ENCODE measurements around the gene YARS2. TPM values are rescaled to one million over a fixed set of nuclear protein-coding genes. Genes with fewer than 3 reads are reported as not detected.
"Not testable (repeated sequence)": the region's sequence is repeated elsewhere in the genome, so short reads cannot be mapped to it uniquely, and the experiment has no call there.

Gene YARS2
- total and polyA plus RNA-seq, 7 donors: 11.0 to 20.3 (median 16.8) TPM

GRCh38 chr12:32734952-32735351 is 20.7 kb downstream of the YARS2 start:
- Histone ChIP-seq H3K9me3 (no peaks in the 10 kb centered on the region), H3K4me1 (no peaks in the 10 kb centered on the region), H3K27ac (no peak overlapping the region), H3K36me3 (ENCODE audit: insufficient read depth in 1 of 2, low read depth in 1 of 2) (peaks cover 8 to 100% of the 10 kb centered on the region in 2 donors), H3K27me3 (ENCODE audit: insufficient read depth in 3 of 3, low read length in 2 of 3) (no peaks in the 10 kb centered on the region), H3K4me3 (no peak overlapping the region)
- ATAC-seq (no peak), DNase-seq (no peak)
- intact Hi-C loops (cut with DNase I): no loop called here
- TF ChIP-seq CTCF (IDR thresholded peaks at IDR 0.05): no peak
- WGBS, 3 donors: 94 to 98% (median 98%) methylated on average over 1 of the region's 1 CpG

- H3K4me1 ChIP-seq: no peaks in the 10 kb centered on the region
- ATAC-seq (no peak), DNase-seq (no peak)
- intact Hi-C loops (cut with DNase I): no loop called here
- peaks cover 7 to 93% of the 10 kb centered on the region in 2 donors for H3K36me3 ChIP-seq (ENCODE audit: insufficient read depth in 1 of 2, low read depth in 1 of 2)
- 89 to 97% (median 90%) methylated on average over 3 of the region's 3 CpGs for WGBS, 3 donors
- no peak for TF ChIP-seq CTCF (IDR thresholded peaks at IDR 0.05)
- no peak overlapping the region for H3K27ac ChIP-seq
- no peaks in the 10 kb centered on the region for H3K9me3 ChIP-seq
- H3K27me3 ChIP-seq (ENCODE audit: insufficient read depth in 3 of 3, low read length in 2 of 3): no peaks in the 10 kb centered on the region
- H3K4me3 ChIP-seq: no peak overlapping the region
Measured at GRCh38 chr12:32727237-32727636, 28.5 kb downstream of the YARS2 start.

GRCh38 chr12:32726286-32726685 is 29.4 kb downstream of the YARS2 start:
- H3K27ac ChIP-seq: no peak overlapping the region
- H3K27me3 ChIP-seq (ENCODE audit: insufficient read depth in 3 of 3, low read length in 2 of 3): no peaks in the 10 kb centered on the region
- H3K4me3 ChIP-seq: no peak overlapping the region
- H3K9me3 ChIP-seq: no peaks in the 10 kb centered on the region
- no peak for TF ChIP-seq CTCF (IDR thresholded peaks at IDR 0.05)
- H3K36me3 ChIP-seq (ENCODE audit: insufficient read depth in 1 of 2, low read depth in 1 of 2): peaks cover 5 to 92% of the 10 kb centered on the region in 2 donors
- no peak for DNase-seq
- intact Hi-C loops (cut with DNase I): no loop called here
- ATAC-seq: no peak
- 93 to 99% (median 98%) methylated on average over 2 of the region's 2 CpGs for WGBS, 3 donors
- H3K4me1 ChIP-seq: no peaks in the 10 kb centered on the region

- WGBS, 3 donors: 96 to 98% (median 98%) methylated on average over 3 of the region's 3 CpGs
- H3K4me3 ChIP-seq; H3K27ac ChIP-seq; intact Hi-C loops (cut with DNase I); H3K27me3 ChIP-seq (ENCODE audit: insufficient read depth in 3 of 3, low read length in 2 of 3); H3K9me3 ChIP-seq; H3K4me1 ChIP-seq; ATAC-seq; DNase-seq: not testable (repeated sequence)
- peaks cover 5 to 92% of the 10 kb centered on the region in 2 donors for H3K36me3 ChIP-seq (ENCODE audit: insufficient read depth in 1 of 2, low read depth in 1 of 2)
Measured at GRCh38 chr12:32725308-32725707, 30.4 kb downstream of the YARS2 start.

DNA sequence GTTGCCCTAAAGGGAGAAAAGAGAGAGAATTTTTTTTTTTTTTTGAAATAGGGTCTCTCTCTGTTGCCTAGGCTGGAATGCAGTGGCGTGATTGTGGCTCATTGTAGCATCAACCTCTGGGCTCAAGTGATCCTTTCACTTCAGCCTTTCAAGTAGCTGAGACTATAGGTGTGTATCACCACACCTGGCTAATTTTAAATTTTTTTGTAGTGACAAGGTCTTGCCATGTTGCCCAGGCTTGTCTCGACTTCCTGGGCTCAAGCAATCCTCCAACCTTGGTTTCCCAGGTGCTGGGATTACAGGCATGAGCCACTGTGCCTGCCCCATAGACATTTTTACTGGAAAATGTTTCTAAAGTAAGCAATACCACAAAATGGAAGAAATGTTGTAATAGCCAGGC is 36.8 kb downstream of the YARS2 start:
- Histone ChIP-seq H3K27me3 (ENCODE audit: insufficient read depth in 3 of 3, low read length in 2 of 3) (no peaks in the 10 kb centered on the region), H3K36me3 (ENCODE audit: insufficient read depth in 1 of 2, low read depth in 1 of 2) (peaks cover 0 to 67% of the 10 kb centered on the region in 2 donors), H3K9me3 (no peaks in the 10 kb centered on the region), H3K4me1 (no peaks in the 10 kb centered on the region), H3K4me3 (no peak overlapping the region), H3K27ac (no peak overlapping the region)
- no peak for DNase-seq
- TF ChIP-seq CTCF (IDR thresholded peaks at IDR 0.05): no peak
- no peak for ATAC-seq
- 97 to 100% (median 98%) methylated on average over 2 of the region's 2 CpGs for WGBS, 3 donors
- intact Hi-C loops (cut with DNase I): no loop called here
